Stomach (tissue), 4 donors: Measurements from ENCODE around the gene MSANTD2.

Experiments used
- CTCF ChIP-seq, 7 experiments: fragments of 450-650 bp in 4 of 7; fragments of 200-600 bp in 3 of 7; sonication (generic) in 3 of 7; IDR thresholded peaks; one replicate each; pipeline ENCODE4 v1.5.1; 2016 to 2019; ENCODE audit warnings: antibody characterized with exemption in 7 of 7, control low read depth in 2 of 7, mild to moderate bottlenecking in 1 of 7
- EP300 ChIP-seq: sonication (generic); formaldehyde crosslinking; IDR thresholded peaks from one replicate; pipeline ENCODE4 v1.6.1; 2017; ENCODE audit warnings: antibody characterized with exemption
- POLR2A ChIP-seq, 4 donors: fragments of 450-650 bp; IDR thresholded peaks; one replicate each; pipeline ENCODE4 v1.6.1; 2016; ENCODE audit warnings: antibody characterized with exemption in 4 of 4, control low read depth in 2 of 4, mild to moderate bottlenecking in 1 of 4, moderate library complexity in 1 of 4

GRCh38 chr11:124801636-124802312 is 1.6 kb upstream of the MSANTD2 start:
- TF ChIP-seq CTCF (IDR thresholded peaks at IDR 0.05) (no peak), POLR2A (IDR thresholded peaks at IDR 0.05) (no peak), EP300 (no peak)
